SU-DHL-6 (cell line): ENCODE measurements around the gene TMEM30B.
"Not testable (repeated sequence)": the region's sequence is repeated elsewhere in the genome, so short reads cannot be mapped to it uniquely, and the experiment has no call there.

ENCODE experiments used
- H2AFZ ChIP-seq: fragments of 200-600 bp; sonication (generic); 2 replicates; pipeline ENCODE4 v1.6.1; 2014; ENCODE audit warnings: low read depth, mild to moderate bottlenecking, moderate library complexity, mixed read lengths, antibody characterized with exemption, low read length; ENCODE audit not compliant: severe bottlenecking
- H3F3A ChIP-seq: fragments of 200-600 bp; shearing (Covaris generic); 2 replicates; pipeline ENCODE4 v1.6.0; 2016; ENCODE audit warnings: antibody characterized with exemption, mild to moderate bottlenecking; ENCODE audit not compliant: insufficient read depth
- H3K27ac ChIP-seq: fragments of 200-600 bp; sonication (generic); 2 replicates; pipeline ENCODE4 v1.5.1; 2016; ENCODE audit warnings: low read depth, mild to moderate bottlenecking, low read length, moderate library complexity, mixed read lengths
- H3K27me3 ChIP-seq: fragments of 200-600 bp; sonication (generic), shearing (Covaris generic); 2 replicates; pipeline ENCODE4 v1.6.0; 2014; ENCODE audit warnings: mild to moderate bottlenecking, low read length
- H3K36me3 ChIP-seq: fragments of 200-600 bp; sonication (generic); 2 replicates; pipeline ENCODE4 v1.6.1; 2014; ENCODE audit warnings: mild to moderate bottlenecking, low read length, mixed read lengths
- H3K4me2 ChIP-seq: fragments of 300-600, 200-600 bp; shearing (Covaris generic), sonication (generic); 2 replicates; pipeline ENCODE4 v1.6.0; 2014; ENCODE audit warnings: low read length, low read depth, mild to moderate bottlenecking; ENCODE audit not compliant: poor library complexity, severe bottlenecking
- H3K4me3 ChIP-seq: fragments of 200-600 bp; sonication (generic); 2 replicates; pipeline ENCODE4 v1.5.1; 2014; ENCODE audit warnings: antibody characterized with exemption, low read length, mild to moderate bottlenecking, mixed read lengths; ENCODE audit not compliant: insufficient read depth, poor library complexity, severe bottlenecking
- H3K79me2 ChIP-seq: fragments of 200-600 bp; sonication (generic); 2 replicates; pipeline ENCODE4 v1.6.1; 2014; ENCODE audit warnings: mild to moderate bottlenecking, low read length, moderate library complexity; ENCODE audit not compliant: insufficient read depth
- H3K9ac ChIP-seq: fragments of 200-600 bp; sonication (generic); 2 replicates; pipeline ENCODE4 v1.7.0; 2014; ENCODE audit warnings: mild to moderate bottlenecking, low read length
- H3K9me2 ChIP-seq: fragments of 200-600 bp; sonication (generic); replicated peaks from 2 replicates; pipeline ENCODE4 v1.6.1; 2014; ENCODE audit warnings: low read length; ENCODE audit not compliant: insufficient read depth
- H3K9me3 ChIP-seq: fragments of 200-600 bp; sonication (generic); 2 replicates; pipeline ENCODE4 v1.6.1; 2014; ENCODE audit warnings: low read length, mixed read lengths; ENCODE audit not compliant: insufficient read depth
- H4K20me1 ChIP-seq: fragments of 200-600 bp; sonication (generic); 2 replicates; pipeline ENCODE4 v1.6.1; 2014; ENCODE audit warnings: low read depth, mild to moderate bottlenecking, antibody characterized with exemption, low read length, moderate library complexity, mixed read lengths
- CTCF ChIP-seq: fragments of 200-600 bp; sonication (generic); IDR thresholded peaks from one replicate; pipeline ENCODE4 v1.5.1; 2017; ENCODE audit warnings: antibody characterized with exemption, mild to moderate bottlenecking, low read length, moderate library complexity; ENCODE audit not compliant: insufficient read depth, poor library complexity, severe bottlenecking
- EZH2phosphoT487 ChIP-seq: fragments of 200-600 bp; sonication (generic), shearing (Covaris generic); conservative IDR thresholded peaks from 2 replicates; pipeline ENCODE4 v1.6.1; 2018; ENCODE audit warnings: mild to moderate bottlenecking, antibody characterized with exemption, low read length, moderate library complexity, mixed read lengths

TMEM30B gene

GRCh38 chr14:61240206-61240605, 40.9 kb downstream of the TMEM30B start:
- H3F3A ChIP-seq = no peaks in the 10 kb centered on the region
- H3K9me3 ChIP-seq = peaks cover 9% of the 10 kb centered on the region; the same call in 1 of the 2 replicates
- no peaks in the 10 kb centered on the region for H4K20me1 ChIP-seq
- no peak overlapping the region for H2AFZ ChIP-seq
- H3K27me3 ChIP-seq = no peaks in the 10 kb centered on the region
- H3K9ac ChIP-seq = no peak overlapping the region
- H3K27ac ChIP-seq = no peak overlapping the region
- no peaks in the 10 kb centered on the region for H3K9me2 ChIP-seq
- TF ChIP-seq EZH2phosphoT487 = no peak
- TF ChIP-seq CTCF = no peak
- no peaks in the 10 kb centered on the region for H3K36me3 ChIP-seq
- no peaks in the 10 kb centered on the region for H3K79me2 ChIP-seq
- H3K4me3 ChIP-seq = no peak overlapping the region
- H3K4me2 ChIP-seq = no peak overlapping the region

- H3K27ac ChIP-seq, H3K36me3 ChIP-seq, H3K79me2 ChIP-seq, H3F3A ChIP-seq, H3K9me3 ChIP-seq, H3K9ac ChIP-seq, H3K9me2 ChIP-seq, H3K27me3 ChIP-seq, H3K4me2 ChIP-seq, H4K20me1 ChIP-seq, H3K4me3 ChIP-seq: not testable (repeated sequence)
- peak overlapping the region; percentile 36 for H2AFZ ChIP-seq
Observed at GRCh38 chr14:61239285-61239684, 41.9 kb downstream of the TMEM30B start.

- Histone ChIP-seq H3K9me3 (peaks cover 9% of the 10 kb centered on the region; the same call in 1 of the 2 replicates), H2AFZ (peak overlapping the region; percentile 36), H3K4me2 (no peak overlapping the region), H3K27ac (no peak overlapping the region), H3K9ac (no peak overlapping the region), H3K4me3 (no peak overlapping the region), H3K9me2 (no peaks in the 10 kb centered on the region), H3K79me2 (no peaks in the 10 kb centered on the region), H3F3A (no peaks in the 10 kb centered on the region), H4K20me1 (no peaks in the 10 kb centered on the region), H3K27me3 (no peaks in the 10 kb centered on the region), H3K36me3 (no peaks in the 10 kb centered on the region)
- TF ChIP-seq EZH2phosphoT487 (no peak), CTCF (no peak)
Observed at GRCh38 chr14:61238611-61239245, 42.4 kb downstream of the TMEM30B start.

GRCh38 chr14:61234215-61234916, 46.8 kb downstream of the TMEM30B start:
- Histone ChIP-seq H3K4me3 (no peak overlapping the region), H3K4me2 (no peak overlapping the region), H3K27me3 (0 out of 2 replicates have a peak, but pooled peaks cover 2% of the 10 kb centered on the region), H3K9ac (no peak overlapping the region), H3K36me3 (no peaks in the 10 kb centered on the region), H4K20me1 (no peaks in the 10 kb centered on the region), H2AFZ (no peak overlapping the region), H3K79me2 (no peaks in the 10 kb centered on the region), H3K9me3 (no peaks in the 10 kb centered on the region), H3F3A (no peaks in the 10 kb centered on the region), H3K27ac (no peak overlapping the region), H3K9me2 (no peaks in the 10 kb centered on the region)
- TF ChIP-seq CTCF (no peak), EZH2phosphoT487 (no peak)
